CD4-positive, alpha-beta T cell (primary cell): Measurements from ENCODE around the gene CACNA1B. TPM values are rescaled to one million over a fixed set of nuclear protein-coding genes. Genes with fewer than 3 reads are reported as not detected.

Source experiments
- ATAC-seq: fragments of 200-7000 bp; cut with Tn5 transposase; one replicate; pipeline ENCODE4 v1.10.0; 2022; ENCODE audit warnings: mild to moderate bottlenecking; ENCODE audit not compliant: poor library complexity
- CTCF ChIA-PET: fragments of 350-600 bp; sonication (Branson Sonifier 250); formaldehyde crosslinking; loops from one replicate; lab custom pipeline; 2021; ENCODE audit warnings: antibody characterized with exemption, inconsistent platforms; lab: Charles Lee
- POLR2A ChIA-PET: fragments of 350-600 bp; sonication (Branson Sonifier 250); formaldehyde crosslinking; loops from one replicate; lab custom pipeline; 2021; ENCODE audit warnings: antibody characterized with exemption, inconsistent platforms; lab: Charles Lee
- DNase-seq, 14 experiments: peaks; one replicate each; pipeline ENCODE4 v3.0.0-alpha.2; 2013 to 2020; ENCODE audit warnings: mixed read lengths in 2 of 14
- H3K27ac ChIP-seq, 2 donors: one replicate each; pipeline versions ENCODE4 v1.5.1 to v1.7.0; 2013; ENCODE audit warnings: low read length in 2 of 2, low read depth in 1 of 2, mild to moderate bottlenecking in 1 of 2
- H3K27me3 ChIP-seq, 2 experiments: 1 replicate in 1 of 2; 2 replicates in 1 of 2; pipeline versions ENCODE4 v1.6.1 to v1.7.0; 2013; ENCODE audit warnings: low read length in 2 of 2, control low read depth in 1 of 2, mild to moderate bottlenecking in 1 of 2, moderate library complexity in 1 of 2; ENCODE audit not compliant: insufficient read depth in 2 of 2, control insufficient read depth in 1 of 2
- H3K36me3 ChIP-seq: one replicate; pipeline ENCODE4 v1.6.1; 2013; ENCODE audit warnings: low read length, control low read depth; ENCODE audit not compliant: insufficient read depth
- H3K4me1 ChIP-seq: one replicate; pipeline ENCODE4 v1.6.1; 2013; ENCODE audit warnings: low read length, control low read depth; ENCODE audit not compliant: insufficient read depth
- H3K4me3 ChIP-seq: one replicate; pipeline ENCODE4 v1.5.1; 2013; ENCODE audit warnings: mild to moderate bottlenecking, low read length, moderate library complexity
- H3K9me3 ChIP-seq, 2 experiments: 1 replicate in 1 of 2; 2 replicates in 1 of 2; pipeline versions ENCODE4 v1.6.1 to v1.7.0; 2013; ENCODE audit warnings: low read length in 2 of 2, mild to moderate bottlenecking in 2 of 2, control low read depth in 1 of 2, moderate library complexity in 1 of 2; ENCODE audit not compliant: control insufficient read depth in 1 of 2, insufficient read depth in 1 of 2
- H3K27ac Mint-ChIP-seq: one replicate; pipeline ENCODE4 v1.8.0; 2020; ENCODE audit warnings: mixed read lengths
- H3K27me3 Mint-ChIP-seq: one replicate; pipeline ENCODE4 v1.8.0; 2021; ENCODE audit warnings: mixed read lengths
- H3K36me3 Mint-ChIP-seq: one replicate; pipeline ENCODE4 v1.8.0; 2021; ENCODE audit warnings: low read depth, mixed read lengths
- H3K4me1 Mint-ChIP-seq: one replicate; pipeline ENCODE4 v1.8.0; 2021; ENCODE audit warnings: low read depth, mixed read lengths
- H3K4me3 Mint-ChIP-seq: one replicate; pipeline ENCODE4 v1.8.0; 2020; ENCODE audit warnings: mild to moderate bottlenecking, mixed read lengths
- H3K9me3 Mint-ChIP-seq: one replicate; pipeline ENCODE4 v1.8.0; 2020; ENCODE audit warnings: mixed read lengths
- intact Hi-C, 2 experiments: fragments of 100-400 bp; cut with DNase I in 1 of 2; cut with micrococcal nuclease in 1 of 2; formaldehyde crosslinking; loops; one replicate each; pipeline versions ENCODE4 v1.15.1 to v1.9.0; 2023 to 2025; cut with DNase I, micrococcal nuclease
- total RNA-seq, 174 experiments: library from RNA in 2 of 174; stranded (reverse) in 2 of 174; gene quantifications; one replicate each; pipeline ENCODE4 v1.2.3 and lab custom pipeline; 2021 to 2026
- TF ChIP-seq, protein P1 (sequence below): fragments of 200-600 bp; IDR thresholded peaks from one replicate; pipeline ENCODE4 v1.8.0; 2022; ENCODE audit warnings: antibody characterized with exemption, mild to moderate bottlenecking

The CACNA1B gene
- total RNA-seq, 2 experiments from 2014 or later, result not detected

GRCh38 chr9:137955586-137955985 is 78.0 kb downstream of the CACNA1B start:
- Histone ChIP-seq H3K9me3 (peaks cover 0 to 6% of the 10 kb centered on the region in 2 experiments), H3K4me3 (no peak overlapping the region), H3K4me1 (no peaks in the 10 kb centered on the region), H3K27me3 (no peaks in the 10 kb centered on the region), H3K27ac (no peak overlapping the region), H3K36me3 (no peaks in the 10 kb centered on the region)
- no peak for ATAC-seq
- intact Hi-C loops, result no loop called here
- TF ChIP-seq, protein P1, sequence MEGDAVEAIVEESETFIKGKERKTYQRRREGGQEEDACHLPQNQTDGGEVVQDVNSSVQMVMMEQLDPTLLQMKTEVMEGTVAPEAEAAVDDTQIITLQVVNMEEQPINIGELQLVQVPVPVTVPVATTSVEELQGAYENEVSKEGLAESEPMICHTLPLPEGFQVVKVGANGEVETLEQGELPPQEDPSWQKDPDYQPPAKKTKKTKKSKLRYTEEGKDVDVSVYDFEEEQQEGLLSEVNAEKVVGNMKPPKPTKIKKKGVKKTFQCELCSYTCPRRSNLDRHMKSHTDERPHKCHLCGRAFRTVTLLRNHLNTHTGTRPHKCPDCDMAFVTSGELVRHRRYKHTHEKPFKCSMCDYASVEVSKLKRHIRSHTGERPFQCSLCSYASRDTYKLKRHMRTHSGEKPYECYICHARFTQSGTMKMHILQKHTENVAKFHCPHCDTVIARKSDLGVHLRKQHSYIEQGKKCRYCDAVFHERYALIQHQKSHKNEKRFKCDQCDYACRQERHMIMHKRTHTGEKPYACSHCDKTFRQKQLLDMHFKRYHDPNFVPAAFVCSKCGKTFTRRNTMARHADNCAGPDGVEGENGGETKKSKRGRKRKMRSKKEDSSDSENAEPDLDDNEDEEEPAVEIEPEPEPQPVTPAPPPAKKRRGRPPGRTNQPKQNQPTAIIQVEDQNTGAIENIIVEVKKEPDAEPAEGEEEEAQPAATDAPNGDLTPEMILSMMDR, result no peak
- H3K27ac Mint-ChIP-seq, result no peak overlapping the region
- no peaks in the 10 kb centered on the region for H3K36me3 Mint-ChIP-seq
- ChIA-PET CTCF (no interaction called here), POLR2A (no interaction called here)
- H3K27me3 Mint-ChIP-seq, result no peaks in the 10 kb centered on the region
- H3K9me3 Mint-ChIP-seq, result no peaks in the 10 kb centered on the region
- no peaks in the 10 kb centered on the region for H3K4me1 Mint-ChIP-seq
- no peak for DNase-seq
- H3K4me3 Mint-ChIP-seq, result no peak overlapping the region

DNA sequence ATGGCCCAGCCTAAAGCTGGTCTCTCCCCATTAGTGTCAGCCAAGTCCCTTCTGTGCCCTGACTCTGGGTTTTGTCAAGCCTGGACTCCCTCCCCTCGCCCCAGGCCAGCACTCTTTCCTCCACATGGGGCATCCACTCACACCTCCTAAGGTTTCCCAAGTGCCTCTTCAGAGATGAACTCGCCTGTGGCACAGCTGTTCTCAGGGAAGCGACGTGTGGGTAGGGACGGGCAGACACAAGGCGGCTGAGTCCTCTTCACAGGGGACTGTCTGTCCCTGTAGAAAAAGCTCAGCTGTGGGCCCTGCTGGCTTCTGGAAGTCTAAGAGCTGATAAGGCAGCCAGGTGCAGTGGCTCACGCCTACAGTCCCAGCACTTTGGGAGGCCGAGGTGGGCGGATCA is 78.5 kb downstream of the CACNA1B start:
- H3K27ac Mint-ChIP-seq, result no peak overlapping the region
- Histone ChIP-seq H3K4me1 (no peaks in the 10 kb centered on the region), H3K27me3 (no peaks in the 10 kb centered on the region), H3K27ac (no peak overlapping the region), H3K9me3 (peaks cover 0 to 6% of the 10 kb centered on the region in 2 experiments), H3K36me3 (no peaks in the 10 kb centered on the region), H3K4me3 (no peak overlapping the region)
- no peaks in the 10 kb centered on the region for H3K9me3 Mint-ChIP-seq
- H3K4me1 Mint-ChIP-seq, result no peaks in the 10 kb centered on the region
- no peaks in the 10 kb centered on the region for H3K36me3 Mint-ChIP-seq
- intact Hi-C loops, result no loop called here
- TF ChIP-seq, protein P1, result no peak
- CTCF ChIA-PET, result no interaction called here
- POLR2A ChIA-PET, result no interaction called here
- DNase-seq (no peak), ATAC-seq (no peak)
- no peak overlapping the region for H3K4me3 Mint-ChIP-seq
- H3K27me3 Mint-ChIP-seq, result no peaks in the 10 kb centered on the region

DNA sequence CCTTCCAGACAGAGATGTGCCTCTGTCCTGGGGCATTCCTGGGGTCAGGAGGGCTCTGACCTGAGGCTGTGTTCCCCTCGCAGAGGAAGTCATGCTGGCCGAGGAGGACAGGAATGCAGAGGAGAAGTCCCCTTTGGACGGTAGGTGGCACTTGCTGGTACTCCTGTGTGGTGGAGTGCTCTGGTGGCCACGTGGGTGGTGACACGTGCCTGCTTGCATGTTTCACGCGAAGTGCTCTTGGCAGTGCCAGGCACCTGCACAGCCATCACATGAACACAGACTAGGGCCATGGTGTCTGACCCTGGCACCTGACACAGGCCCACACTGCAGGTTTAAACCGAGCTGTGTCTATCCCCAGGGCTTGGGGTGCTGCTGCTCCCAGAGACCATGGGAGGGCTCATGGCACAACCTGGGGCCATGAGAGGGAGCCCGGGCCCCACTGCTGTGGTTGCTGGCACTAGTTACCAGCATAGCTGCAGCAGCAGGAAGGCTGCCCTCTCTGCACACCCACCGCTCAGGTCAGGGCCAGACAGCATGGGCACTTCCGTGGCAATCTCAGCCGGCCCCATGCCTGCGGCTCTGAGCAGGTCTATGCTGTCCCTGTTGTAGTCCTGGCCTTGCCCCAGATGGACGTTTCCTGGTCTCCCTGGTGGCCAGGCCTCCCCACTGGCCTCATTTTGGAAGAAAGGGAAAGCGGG is 79.3 kb downstream of the CACNA1B start:
- DNase-seq, result no peak
- ChIA-PET POLR2A (no interaction called here), CTCF (no interaction called here)
- TF ChIP-seq, protein P1, result no peak
- no peaks in the 10 kb centered on the region for H3K9me3 Mint-ChIP-seq
- no peaks in the 10 kb centered on the region for H3K4me1 Mint-ChIP-seq
- no peak overlapping the region for H3K4me3 ChIP-seq
- intact Hi-C loops, result no loop called here
- H3K9me3 ChIP-seq, result peaks cover 0 to 6% of the 10 kb centered on the region in 2 experiments
- no peak overlapping the region for H3K27ac ChIP-seq
- H3K27ac Mint-ChIP-seq, result no peak overlapping the region
- no peaks in the 10 kb centered on the region for H3K4me1 ChIP-seq
- no peaks in the 10 kb centered on the region for H3K27me3 ChIP-seq
- no peak for ATAC-seq
- no peak overlapping the region for H3K4me3 Mint-ChIP-seq
- no peaks in the 10 kb centered on the region for H3K27me3 Mint-ChIP-seq
- H3K36me3 Mint-ChIP-seq, result no peaks in the 10 kb centered on the region
- no peaks in the 10 kb centered on the region for H3K36me3 ChIP-seq
